Measurements from ENCODE around the gene SPATA21. TPM values are rescaled to one million over a fixed set of nuclear protein-coding genes. Genes with fewer than 3 reads are reported as not detected.

The SPATA21 gene
- total RNA-seq, 1 donor from 2014 or later: not detected

- intact Hi-C loops (cut with DNase I): no loop called here
- TF ChIP-seq CTCF (IDR thresholded peaks at IDR 0.05): no peak
- Histone ChIP-seq H3K4me1 (peaks cover 8 to 13% of the 10 kb centered on the region in 2 donors), H3K27me3 (no peaks in the 10 kb centered on the region), H3K27ac (peak overlapping the region; percentile 33 to 98), H3K9me3 (no peaks in the 10 kb centered on the region), H3K36me3 (no peaks in the 10 kb centered on the region), H3K4me3 (no peak overlapping the region)
- DNase-seq (ENCODE audit: low spot score in 2 of 2): peak in 1 of 2 donors; percentile 74
Measured at GRCh38 chr1:16354619-16355018, 82.6 kb downstream of the SPATA21 start.

GRCh38 chr1:16352842-16353535 is 84.2 kb downstream of the SPATA21 start:
- no peak for DNase-seq (ENCODE audit: low spot score in 2 of 2)
- H3K4me1 ChIP-seq: peaks cover 8 to 28% of the 10 kb centered on the region in 2 donors
- no peaks in the 10 kb centered on the region for H3K27me3 ChIP-seq
- H3K36me3 ChIP-seq: no peaks in the 10 kb centered on the region
- no peaks in the 10 kb centered on the region for H3K9me3 ChIP-seq
- H3K27ac ChIP-seq: peak overlapping the region; percentile 96 to 98
- intact Hi-C loops (cut with DNase I): loop anchor here (2.0 kb wide), 1 partner anchor 104 kb away; no protein-coding TSS in a partner anchor
- peak overlapping the region; percentile 95 for H3K4me3 ChIP-seq
- no peak for TF ChIP-seq CTCF (IDR thresholded peaks at IDR 0.05)

GRCh38 chr1:16351994-16352841 is 85.0 kb downstream of the SPATA21 start, which contains the start of gene FBXO42:
Gene FBXO42 (minus strand): TSS chr1:16352480. CDS start chr1:16315418, 37,062 bp downstream.
- intact Hi-C loops (cut with DNase I): loop anchor here (2.0 kb wide), 2 partner anchors 53 to 103 kb away; no protein-coding TSS in a partner anchor
- peak; percentile 61 to 96 for DNase-seq (ENCODE audit: low spot score in 2 of 2)

GRCh38 chr1:16351456-16351993 is 85.7 kb downstream of the SPATA21 start:
- no peaks in the 10 kb centered on the region for H3K36me3 ChIP-seq
- intact Hi-C loops (cut with DNase I): loop anchor here (2.0 kb wide), 1 partner anchor 53 kb away; no protein-coding TSS in a partner anchor
- peak overlapping the region; percentile 96 to 98 for H3K27ac ChIP-seq
- TF ChIP-seq CTCF (IDR thresholded peaks at IDR 0.05): no peak
- no peaks in the 10 kb centered on the region for H3K9me3 ChIP-seq
- peak overlapping the region; percentile 95 for H3K4me3 ChIP-seq
- DNase-seq (ENCODE audit: low spot score in 2 of 2): no peak
- no peaks in the 10 kb centered on the region for H3K27me3 ChIP-seq
- peaks cover 8 to 33% of the 10 kb centered on the region in 2 donors for H3K4me1 ChIP-seq

More at GRCh38 chr1:16351994-16352841, 85.0 kb downstream of the SPATA21 start, which contains the start of gene FBXO42:
- H3K27ac ChIP-seq: peak within 1 kb of the TSS; percentile 96 to 98
- H3K4me3 ChIP-seq: peak within 1 kb of the TSS; percentile 95
- no peaks in the 10 kb centered on the region for H3K9me3 ChIP-seq
- no peaks in the 10 kb centered on the region for H3K36me3 ChIP-seq
- no peaks in the 10 kb centered on the region for H3K27me3 ChIP-seq
- H3K4me1 ChIP-seq: peaks cover 8 to 32% of the 10 kb centered on the region in 2 donors
- peak; percentile 28 to 54 (median 34) for TF ChIP-seq CTCF (IDR thresholded peaks at IDR 0.05)

- H3K4me1 ChIP-seq: peaks cover 8 to 33% of the 10 kb centered on the region in 2 donors
- intact Hi-C loops (cut with DNase I): loop anchor here (2.0 kb wide), 1 partner anchor 51 kb away; no protein-coding TSS in a partner anchor
- H3K27ac ChIP-seq: peak overlapping the region; percentile 96 to 98
Measured at GRCh38 chr1:16349847-16350406, 87.3 kb downstream of the SPATA21 start.

More at GRCh38 chr1:16349847-16350406, 87.3 kb downstream of the SPATA21 start:
- Histone ChIP-seq H3K27me3 (no peaks in the 10 kb centered on the region), H3K36me3 (no peaks in the 10 kb centered on the region), H3K9me3 (no peaks in the 10 kb centered on the region), H3K4me3 (peak overlapping the region; percentile 95)
- TF ChIP-seq CTCF (IDR thresholded peaks at IDR 0.05): no peak
- DNase-seq (ENCODE audit: low spot score in 2 of 2): peak in 1 of 2 donors; percentile 2
